Activated CD8-positive, alpha-beta memory T cell treated with anti-CD3 and anti-CD28 coated beads, Interleukin-2, amount 50 U/mL, for 24 hours (primary cell): ENCODE measurements around the gene ABHD17C.

Source experiments
- DNase-seq: peaks from one replicate; pipeline ENCODE4 v3.0.0-alpha.2; 2020; ENCODE audit errors: extremely low read depth

ABHD17C gene

DNA sequence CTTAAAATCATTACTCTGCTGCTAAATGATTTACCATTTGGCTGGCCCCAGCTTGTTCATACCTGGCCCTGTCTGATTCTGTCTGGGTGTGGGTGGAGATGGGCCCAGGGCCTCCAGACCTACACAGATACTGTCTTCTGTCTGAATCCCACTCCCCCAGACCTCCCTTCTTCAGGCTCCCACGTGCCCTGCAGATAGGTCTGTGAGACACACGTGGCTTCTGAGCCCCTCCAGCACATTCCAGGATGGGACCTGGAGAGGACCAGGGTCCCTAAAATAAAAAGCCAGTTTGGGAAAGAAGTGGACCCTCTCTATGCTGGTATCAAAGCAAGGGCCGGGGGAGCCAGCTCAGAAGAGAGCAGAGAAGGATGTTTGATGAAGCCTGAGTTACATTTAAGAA, 69.4 kb downstream of the ABHD17C start:
- DNase-seq: no peak

DNA sequence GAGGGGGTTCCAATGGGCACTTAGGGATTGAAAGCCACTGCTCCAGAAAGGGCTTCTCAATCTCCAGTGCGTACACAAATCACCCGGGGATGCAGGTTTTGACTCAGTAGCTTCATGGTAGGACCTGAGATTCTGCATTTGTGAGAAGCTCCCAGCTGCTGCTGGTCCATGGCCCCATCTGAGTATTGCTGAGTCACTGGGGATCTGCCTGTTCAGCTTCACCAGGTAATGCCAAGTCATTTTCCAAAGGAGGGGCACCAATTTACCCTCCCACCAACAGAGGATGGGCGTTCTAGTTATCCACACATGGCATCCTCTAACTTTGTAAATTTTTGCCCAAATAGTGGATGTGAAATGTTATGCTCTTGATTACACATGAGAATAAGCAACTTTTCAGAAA, 71.2 kb downstream of the ABHD17C start:
- DNase-seq: no peak

DNA sequence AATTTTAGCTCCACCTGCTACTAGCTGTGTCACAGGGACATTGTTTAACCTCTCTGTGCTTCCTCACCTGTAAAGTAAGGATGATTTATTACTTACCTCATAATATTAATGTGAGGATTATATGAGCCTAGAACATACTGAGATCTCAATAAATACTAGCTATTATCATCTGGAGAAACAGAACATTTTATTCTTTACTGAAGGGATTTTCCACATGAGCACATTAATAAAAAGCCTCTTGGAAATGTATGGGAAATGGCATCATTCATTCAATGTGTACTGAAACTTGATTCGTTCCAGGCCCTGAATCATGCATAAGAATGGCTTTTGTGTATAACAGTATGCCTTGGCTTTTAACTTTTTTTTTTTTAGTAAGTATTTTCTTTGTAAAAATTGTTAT, 73.0 kb downstream of the ABHD17C start:
- no peak for DNase-seq

DNA sequence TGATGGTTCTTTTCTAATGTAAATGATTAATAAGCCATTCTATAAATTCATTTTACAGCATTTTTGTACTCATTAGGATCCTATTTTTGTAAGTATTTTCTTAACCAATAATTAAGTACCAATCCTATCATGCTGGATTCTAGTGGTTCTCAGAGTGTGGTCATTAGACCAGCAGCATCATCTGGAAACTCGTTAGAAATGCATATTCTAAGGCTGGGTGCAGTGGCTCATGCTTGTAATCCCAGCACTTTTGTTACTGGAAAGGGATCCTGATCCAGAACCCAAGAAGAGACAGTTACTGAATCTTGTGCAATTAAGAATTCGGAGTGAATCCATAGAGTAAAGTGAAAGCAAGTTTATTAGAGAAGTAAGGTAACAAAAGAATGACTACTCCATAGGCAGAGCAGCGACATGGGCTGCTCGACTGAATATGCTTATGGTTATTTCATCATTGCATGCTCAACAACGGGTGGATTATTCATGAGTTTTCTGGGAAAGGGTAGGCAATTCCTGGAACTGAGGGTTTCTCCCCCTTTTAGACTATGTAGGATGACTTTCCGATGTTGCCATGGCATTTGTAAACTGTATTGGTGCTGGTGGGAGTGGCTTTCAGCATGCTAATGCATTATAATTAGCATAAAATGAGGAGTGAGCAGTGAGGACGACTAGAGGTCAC, 74.2 kb downstream of the ABHD17C start:
- no peak for DNase-seq

DNA sequence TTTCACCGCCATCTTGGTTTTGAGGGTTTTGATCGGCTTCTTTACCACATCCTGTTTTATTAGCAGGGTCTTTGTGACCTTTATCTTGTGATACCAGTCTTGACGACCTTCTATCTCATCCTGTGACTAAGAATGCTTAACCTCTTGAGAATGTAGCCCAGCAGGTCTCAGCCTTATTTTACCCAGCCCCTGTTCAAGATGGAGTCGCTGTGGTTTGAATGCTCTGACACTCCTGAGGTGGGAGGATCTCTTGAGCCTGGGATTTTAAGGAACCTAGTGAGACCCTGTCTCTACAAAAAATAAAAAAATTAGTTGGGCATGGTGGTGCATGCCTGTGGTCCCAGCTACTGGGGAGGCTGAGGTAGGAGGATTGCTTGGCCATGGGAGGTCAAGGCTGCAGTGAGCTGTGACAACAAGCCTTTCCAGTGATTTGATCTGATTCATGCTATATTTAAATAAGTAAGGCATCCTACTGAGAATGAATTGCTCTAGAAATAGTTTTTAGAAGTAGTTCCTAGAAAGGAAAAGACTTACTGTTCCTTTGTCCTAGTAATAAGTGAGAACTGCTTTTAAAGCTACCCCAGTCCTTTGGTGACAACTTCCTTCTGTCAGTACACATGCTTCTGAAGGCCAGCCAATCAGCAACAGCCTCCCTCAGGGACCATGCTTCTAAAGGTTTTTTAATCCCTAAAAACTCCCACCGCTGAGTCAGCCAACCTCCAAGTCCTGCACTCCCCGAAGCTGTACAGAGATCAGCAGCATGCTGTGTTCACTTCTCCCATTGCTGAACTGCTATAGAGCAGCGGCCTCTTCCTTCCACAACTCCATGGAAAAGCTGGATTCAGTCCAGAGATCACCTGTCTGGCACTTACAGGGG, 75.0 kb downstream of the ABHD17C start:
- no peak for DNase-seq

DNA sequence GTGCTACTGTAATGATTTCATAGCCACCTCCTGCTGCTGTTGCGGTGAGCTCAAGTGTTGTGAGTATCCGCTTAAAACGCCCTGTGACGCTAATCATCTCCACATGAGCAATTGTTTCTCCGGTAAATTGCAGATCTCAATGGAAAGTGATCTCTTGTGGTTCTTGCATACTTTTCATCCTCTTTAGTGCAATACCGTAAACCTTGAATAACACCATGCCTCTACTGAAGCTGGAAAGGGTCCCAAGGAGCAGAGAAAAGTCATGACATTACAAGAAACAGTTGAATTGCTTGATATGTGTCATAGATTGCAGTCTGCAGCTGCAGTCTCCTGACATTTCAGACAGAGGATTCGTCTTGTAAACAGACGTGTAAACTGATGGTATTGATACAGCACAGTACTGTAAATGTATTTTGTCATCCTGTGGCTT, 78.0 kb downstream of the ABHD17C start:
- DNase-seq: no peak

DNA sequence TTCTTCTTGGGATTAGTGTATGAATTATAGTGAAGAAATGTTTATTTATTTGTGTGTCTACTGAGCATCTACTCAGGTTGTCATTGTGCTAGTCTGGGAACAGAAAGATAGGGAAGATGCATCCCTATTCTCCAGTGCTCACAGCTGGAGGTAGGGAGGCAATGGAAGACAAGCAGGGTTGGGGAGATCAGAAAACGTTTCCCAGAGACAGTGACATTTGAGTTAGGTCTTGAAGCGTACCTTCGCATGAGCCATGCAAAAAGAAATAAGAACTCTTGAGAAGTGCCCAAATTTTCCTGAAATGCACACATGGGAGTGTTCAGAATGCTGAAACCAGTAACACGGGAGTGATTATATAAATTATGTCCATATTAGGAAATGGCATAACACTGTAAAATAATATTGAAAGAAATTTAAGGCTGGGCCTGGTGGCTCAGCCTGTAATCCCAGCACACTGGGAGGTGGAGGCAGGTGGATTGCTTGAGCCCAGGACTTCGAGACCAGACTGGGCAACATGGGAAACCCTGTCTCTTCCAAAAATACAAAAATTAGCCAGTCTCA, 78.8 kb downstream of the ABHD17C start:
- no peak for DNase-seq

DNA sequence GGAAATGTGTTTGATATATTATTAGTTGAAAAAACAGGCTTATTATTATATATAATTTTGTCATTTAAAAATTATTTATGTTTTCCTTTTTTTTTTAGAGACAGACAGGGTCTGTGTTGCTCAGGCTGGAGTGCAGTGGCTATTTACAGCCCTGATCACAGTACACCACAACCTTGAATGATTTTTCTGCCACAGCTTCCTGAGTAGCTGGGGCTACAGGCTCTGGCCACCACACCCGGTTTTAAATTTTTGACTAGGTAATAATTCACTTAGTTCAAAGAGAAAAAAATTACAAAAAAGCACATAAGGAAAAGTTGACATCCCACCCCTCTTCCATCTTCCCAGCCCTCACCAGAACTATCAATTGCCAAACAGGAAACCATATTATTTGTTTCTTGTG, 79.4 kb downstream of the ABHD17C start:
- no peak for DNase-seq

DNA sequence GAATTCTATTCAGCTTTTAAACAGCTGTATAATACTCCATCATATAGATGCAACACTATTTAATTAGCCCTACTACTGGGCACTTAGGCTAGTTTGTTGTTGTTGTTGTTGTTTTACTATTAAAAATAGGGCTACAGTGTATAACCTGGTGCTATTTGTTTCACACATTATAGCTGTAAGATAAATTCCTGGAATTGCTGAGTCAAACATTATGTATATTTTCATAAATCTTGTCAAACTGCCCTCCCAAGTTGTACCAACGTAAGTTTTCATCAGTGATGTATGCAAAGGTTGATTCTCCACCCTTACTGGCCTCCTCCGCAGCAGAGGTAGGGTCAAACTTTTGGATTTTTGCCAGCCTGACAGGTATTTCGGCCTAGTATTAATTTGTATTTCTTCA, 80.2 kb downstream of the ABHD17C start:
- DNase-seq: no peak

DNA sequence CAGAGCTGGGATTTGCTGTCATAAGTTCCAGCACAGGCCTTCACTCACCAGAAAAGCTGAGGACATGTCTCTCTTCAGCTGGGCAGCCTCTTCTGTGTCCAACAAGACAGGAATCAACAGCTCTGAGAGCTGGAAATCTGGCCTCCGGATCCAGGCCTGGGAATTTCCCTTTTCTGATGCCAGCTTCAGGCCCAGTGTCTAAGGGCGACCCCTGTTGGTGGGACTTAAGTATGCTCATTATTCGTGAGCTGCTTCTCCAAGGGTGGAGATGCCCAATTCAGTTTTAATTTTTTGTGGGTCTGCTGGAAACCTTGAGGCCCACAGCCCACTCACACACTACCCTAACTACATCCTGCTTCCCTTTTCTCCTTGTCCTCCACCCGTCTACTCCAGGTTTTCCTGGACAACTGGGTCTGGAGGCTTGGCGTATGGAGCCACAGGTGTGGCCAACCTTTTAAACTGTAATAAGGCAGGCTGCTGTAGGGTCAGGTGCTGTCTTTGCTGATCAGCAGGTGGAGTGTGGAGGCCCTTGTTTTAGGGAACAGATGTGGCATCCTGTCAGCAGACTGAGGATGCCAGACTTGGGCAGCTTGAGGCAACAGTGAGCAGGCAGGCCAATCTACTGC, 81.4 kb downstream of the ABHD17C start:
- peak; percentile 36 for DNase-seq

DNA sequence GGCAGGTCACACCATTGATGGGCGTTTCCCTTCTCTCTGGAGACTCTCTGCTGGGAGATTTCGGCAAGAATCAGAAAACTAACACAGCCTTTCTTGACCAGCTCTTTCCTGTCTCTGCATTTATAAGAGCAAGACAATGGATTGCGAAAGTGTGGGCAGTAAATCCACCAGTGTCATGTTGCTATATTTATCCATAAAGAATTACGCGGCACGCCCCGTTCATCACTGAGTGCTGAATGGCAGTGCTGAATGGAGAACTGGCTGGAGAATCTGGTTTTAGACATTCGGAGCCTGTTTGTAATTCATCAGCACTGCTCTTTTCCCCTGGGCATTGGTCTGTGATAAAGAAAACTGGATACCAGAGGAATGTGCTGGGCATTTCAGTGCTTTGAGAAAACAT, 82.0 kb downstream of the ABHD17C start:
- DNase-seq: no peak

DNA sequence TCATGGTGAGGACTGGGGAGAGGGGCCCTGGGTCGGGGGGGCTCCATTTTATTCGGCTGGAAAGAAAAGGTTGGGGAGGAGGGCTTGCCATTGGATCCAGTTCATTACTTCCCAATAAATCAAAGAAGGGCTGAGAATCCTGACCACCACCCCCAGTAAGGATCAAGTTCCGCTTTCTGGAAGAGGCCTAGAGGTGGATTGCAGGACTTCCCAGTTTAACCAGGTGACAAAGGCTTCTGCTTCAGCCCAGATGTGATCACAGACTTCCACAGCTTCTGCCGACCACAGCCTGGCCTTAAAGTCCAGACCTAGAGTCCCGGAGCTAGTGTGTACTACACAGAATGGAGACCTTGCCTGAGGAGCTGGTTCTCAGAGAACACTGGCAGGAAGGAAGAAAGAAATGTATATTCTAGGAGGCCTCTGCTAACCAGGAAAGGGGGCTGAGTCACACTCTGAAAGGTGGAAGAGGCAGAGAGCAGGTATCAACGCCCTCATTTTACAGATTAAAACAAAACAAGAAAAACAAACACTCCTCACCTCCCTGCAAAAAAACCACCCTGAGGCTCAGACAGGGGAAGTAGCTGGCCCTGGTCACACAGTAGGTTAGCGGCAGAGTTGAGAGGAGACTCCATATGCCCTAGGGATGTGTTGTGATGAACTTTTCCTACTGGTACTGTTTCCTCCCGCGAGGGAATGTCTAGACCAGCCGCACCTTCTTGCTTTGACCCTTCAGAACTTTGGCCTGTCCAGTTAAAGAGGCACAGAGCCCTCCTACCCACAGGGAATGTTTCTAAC, 82.9 kb downstream of the ABHD17C start:
- no peak for DNase-seq

DNA sequence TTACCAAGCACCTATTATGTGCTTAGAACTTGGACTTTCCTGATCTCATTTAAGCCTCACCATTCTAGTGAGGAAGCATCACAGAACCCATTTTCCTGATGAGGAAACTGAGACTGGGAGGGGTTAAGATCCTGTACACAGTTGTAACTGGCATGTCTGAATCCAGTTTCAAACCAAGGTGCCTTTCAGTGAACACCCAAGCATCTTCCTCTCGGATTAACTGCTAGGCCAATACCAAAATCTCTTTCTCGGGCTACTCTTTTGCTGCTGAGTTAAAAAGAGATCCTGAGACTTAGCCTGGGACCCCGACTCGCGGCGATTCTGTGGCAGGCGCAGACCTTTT, 83.5 kb downstream of the ABHD17C start:
- DNase-seq: no peak

DNA sequence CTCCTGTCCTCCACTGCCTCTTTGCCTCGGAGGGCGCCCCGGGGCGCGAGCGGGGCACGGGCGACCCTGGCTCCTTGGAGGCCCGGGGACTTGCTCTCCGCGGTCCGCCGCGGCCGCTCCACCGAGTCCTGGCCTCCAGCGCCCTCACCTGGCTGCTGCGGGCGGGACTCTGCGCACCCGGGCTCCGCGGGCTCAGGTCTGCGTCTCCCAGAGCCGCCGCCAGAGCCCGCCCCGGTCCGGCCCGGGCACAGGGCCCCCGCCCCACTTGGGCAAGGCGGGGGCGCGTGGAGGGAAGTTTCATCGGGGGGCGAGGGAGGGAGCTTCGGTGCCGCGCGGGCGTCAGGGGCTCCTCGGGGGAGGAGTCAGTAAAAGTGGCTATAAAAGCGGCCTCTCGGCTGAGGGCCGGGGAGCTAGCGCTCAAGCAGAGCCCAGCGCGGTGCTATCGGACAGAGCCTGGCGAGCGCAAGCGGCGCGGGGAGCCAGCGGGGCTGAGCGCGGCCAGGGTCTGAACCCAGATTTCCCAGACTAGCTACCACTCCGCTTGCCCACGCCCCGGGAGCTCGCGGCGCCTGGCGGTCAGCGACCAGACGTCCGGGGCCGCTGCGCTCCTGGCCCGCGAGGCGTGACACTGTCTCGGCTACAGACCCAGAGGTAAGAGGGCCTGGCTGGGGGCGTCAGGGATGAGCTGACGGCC, 84.0 kb downstream of the ABHD17C start, which contains the start of gene CEMIP:
Gene CEMIP (plus strand): TSS at position 407 of the 694 bp plus-strand sequence. CDS start 94,510 bp downstream, outside the sequence.
- DNase-seq: no peak

DNA sequence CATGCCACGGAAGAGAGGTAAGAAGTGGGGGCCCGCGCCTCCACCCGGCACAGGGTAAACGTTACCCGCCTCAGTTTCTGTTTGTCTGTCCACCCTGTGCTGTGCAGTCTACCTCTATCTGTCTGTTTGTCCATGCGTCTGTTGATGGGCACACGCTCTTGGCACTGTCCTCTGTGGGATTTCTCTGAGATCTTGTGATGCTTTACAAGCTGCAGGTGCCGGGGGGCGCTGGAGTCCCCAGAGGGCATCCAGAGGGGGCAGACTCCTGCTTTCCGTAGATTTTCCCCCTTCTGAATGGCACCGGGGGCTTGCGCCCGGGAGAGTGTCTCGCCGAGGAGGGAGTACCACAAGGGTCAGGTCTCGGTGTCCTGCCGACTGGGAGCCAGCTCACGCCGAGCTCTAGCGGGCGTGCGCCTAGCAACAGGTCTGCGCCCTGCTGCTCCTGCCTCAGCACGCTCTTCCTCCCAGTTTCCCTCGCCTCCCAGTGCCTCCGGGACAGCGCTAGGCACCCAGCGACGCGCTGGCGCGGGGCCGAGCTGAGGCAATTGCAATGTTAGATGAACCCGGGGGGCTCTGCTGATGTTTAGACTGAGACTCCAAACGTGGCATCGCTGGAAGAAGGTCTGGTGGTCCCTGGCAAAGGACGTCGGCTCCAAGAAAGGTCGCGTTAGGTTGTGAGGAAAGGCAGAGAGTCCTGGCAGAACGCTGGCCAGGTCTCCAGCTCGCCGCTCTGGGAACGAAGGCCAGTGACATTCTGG, 84.7 kb downstream of the ABHD17C start:
- DNase-seq: no peak

DNA sequence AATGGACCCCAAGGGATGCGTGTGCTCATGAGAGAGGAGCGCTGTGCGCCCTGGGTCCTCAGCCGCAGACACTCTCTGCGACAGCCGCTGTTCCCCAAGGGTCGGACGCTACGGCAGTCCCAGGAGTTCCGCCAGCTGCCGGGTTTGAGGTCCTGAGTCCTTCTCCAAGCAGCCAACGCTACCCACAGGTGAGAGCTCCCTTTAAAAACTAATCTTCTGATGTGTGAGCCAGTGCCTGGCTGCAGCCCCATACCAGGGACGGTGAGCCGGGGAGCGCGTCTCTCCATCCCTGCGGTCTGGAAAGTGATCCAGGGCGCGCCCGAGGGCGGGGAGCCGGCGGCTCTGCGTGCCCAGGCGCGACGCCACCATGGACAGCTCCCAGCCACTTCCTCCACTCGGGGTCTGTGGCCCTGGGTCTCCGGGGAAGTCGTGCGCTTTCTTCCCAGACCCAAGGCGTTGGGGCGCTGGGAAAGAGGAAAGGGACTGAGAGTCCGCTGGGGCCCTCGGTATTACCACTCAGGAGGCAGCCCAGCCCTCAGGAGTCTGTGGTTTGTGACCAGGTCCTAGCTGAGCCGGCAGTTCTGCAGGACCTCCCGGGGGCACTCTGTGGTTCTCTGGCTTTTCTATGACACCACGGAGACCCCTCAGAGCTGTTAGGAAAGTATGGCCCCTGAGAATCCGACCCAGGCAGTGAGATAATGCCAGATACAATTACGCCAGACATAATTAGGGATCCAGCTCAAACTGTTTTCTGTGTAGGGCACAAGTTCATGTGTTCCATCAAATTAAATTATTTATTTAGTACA, 85.5 kb downstream of the ABHD17C start:
- no peak for DNase-seq

DNA sequence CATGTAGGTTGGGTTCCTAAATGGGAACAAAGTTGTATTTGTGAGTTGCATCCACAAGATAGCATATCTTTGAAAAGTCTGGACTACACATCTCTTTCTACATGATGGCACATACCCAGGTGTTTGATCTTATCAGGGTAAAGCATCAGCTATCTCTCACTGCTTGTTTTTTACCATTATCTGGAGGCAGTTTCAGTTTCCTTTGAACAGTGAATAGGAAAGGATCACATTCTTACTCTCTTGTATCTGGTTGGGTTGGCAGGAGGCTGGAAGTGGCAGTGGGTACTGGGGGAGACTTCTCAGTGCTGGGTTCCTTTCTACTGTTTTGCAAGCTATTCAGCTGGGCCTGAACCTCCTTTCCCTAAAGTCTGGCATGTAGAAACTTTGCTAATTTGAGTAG, 88.2 kb downstream of the ABHD17C start:
- no peak for DNase-seq

DNA sequence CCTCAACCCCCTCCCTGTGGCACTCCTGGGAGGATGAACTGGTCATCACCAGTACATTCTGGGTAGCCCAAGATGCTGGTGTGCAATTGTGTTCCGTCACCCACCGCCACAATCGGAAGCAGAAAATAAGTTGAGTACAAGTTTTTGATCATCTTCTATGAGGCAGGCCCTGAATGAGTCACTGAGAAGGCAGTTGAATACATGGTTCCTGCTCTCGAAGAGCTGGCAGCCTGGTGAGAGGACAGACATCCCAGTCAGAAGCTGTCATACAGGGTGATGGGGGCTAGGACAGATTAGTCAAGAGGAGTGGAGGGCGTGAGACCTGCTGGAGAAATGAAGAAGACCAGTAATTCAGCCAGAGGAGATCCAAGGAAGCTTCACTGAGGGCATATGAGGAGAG, 90.2 kb downstream of the ABHD17C start:
- DNase-seq: no peak

DNA sequence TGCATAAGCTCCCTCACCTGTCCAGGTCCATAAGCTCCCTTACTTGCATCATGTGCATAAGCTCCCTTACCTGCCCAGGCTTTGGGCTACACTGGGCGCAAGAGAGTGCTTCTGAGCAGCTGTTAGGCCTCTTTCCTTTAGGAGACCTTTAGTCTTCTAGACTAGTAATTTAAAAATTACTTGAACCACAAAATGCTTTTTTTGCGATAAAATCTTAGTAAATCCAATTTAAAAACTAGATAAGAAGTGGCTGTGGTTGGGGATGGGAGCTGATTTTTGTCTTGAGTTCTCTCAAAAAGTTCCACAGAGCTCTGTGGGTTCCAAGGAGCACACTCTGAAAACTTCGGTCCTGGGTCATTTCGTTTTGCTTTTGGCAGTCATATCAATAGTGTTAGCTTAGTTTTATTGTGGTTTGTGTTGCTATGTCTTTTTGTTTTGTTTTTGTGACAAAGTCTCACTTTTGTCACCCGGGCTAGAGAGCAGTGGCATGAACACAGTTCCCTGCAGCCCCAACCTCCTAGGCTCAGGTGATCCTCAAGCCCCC, 90.8 kb downstream of the ABHD17C start:
- DNase-seq: no peak
